Mammary epithelial cell (primary cell): ENCODE measurements around the gene TRHDE.

ENCODE experiments used
- EZH2 ChIP-seq: IDR thresholded peaks from 2 replicates; pipeline ENCODE4 v1.6.1; 2012; ENCODE audit warnings: low read length, inconsistent platforms, borderline replicate concordance
- TF ChIP-seq, protein P1 (sequence below), 2 donors: IDR thresholded peaks in 1 of 2; conservative IDR thresholded peaks in 1 of 2; 2 replicates each; pipeline ENCODE4 v1.5.1; 2011 to 2012; ENCODE audit warnings: inconsistent platforms in 2 of 2, low read length in 2 of 2, mild to moderate bottlenecking in 2 of 2, control low read depth in 1 of 2, low read depth in 1 of 2; ENCODE audit not compliant: insufficient read depth in 1 of 2; ENCODE audit errors: extremely low read depth in 1 of 2

DNA sequence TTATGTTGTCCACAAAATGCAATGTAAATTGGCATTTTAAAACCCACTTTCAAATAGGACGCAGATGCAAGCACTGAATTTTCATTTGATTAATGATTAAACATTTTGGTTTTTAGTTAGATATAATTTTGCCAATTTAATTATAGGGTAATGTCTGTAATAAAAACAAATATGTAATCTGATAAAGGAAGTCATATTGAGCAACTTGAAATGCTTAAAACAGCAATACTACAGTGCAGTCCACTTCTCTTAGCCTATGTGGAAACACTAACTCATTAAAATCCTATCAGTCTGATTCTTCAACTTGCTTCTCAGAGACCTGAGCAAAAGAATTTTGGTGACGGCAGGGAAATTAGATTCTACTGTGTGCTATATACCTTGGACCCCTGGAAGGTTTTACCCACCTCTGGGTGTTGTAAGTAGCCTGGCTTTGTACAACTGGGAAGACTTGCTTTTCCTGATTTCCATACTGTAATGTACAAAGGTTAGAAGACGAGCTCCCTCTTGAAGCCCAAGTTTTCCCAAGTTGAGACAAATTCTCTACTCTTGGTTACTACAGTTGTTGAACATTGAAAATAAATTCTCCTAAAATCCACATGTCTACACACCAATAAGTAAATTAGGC is 4.1 kb downstream of the TRHDE start:
- TF ChIP-seq, protein P1, sequence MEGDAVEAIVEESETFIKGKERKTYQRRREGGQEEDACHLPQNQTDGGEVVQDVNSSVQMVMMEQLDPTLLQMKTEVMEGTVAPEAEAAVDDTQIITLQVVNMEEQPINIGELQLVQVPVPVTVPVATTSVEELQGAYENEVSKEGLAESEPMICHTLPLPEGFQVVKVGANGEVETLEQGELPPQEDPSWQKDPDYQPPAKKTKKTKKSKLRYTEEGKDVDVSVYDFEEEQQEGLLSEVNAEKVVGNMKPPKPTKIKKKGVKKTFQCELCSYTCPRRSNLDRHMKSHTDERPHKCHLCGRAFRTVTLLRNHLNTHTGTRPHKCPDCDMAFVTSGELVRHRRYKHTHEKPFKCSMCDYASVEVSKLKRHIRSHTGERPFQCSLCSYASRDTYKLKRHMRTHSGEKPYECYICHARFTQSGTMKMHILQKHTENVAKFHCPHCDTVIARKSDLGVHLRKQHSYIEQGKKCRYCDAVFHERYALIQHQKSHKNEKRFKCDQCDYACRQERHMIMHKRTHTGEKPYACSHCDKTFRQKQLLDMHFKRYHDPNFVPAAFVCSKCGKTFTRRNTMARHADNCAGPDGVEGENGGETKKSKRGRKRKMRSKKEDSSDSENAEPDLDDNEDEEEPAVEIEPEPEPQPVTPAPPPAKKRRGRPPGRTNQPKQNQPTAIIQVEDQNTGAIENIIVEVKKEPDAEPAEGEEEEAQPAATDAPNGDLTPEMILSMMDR (conservative IDR thresholded peaks at IDR 0.05 in 1 of 2, IDR thresholded peaks at IDR 0.05 in 1 of 2; ENCODE audit: extremely low read depth in 1 of 2, insufficient read depth in 1 of 2, low read depth in 1 of 2, low read length in 2 of 2): no peak
- TF ChIP-seq EZH2: no peak
